A673 (cell line): ENCODE measurements around the gene PDGFD. TPM values are rescaled to one million over a fixed set of nuclear protein-coding genes. Genes with fewer than 3 reads are reported as not detected.

Experiments
- BruUV-seq: library from RNA; stranded (reverse); fragments of 400-500 nt; replicated peaks from 2 replicates; lab custom pipeline; 2021; lab: Mats Ljungman, UMichigan
- CTCF ChIA-PET: fragments of 300-600 bp; sonication (Branson Sonifier 250); formaldehyde crosslinking; loops from one replicate; lab custom pipeline; 2022; ENCODE audit warnings: antibody characterized with exemption; lab: Charles Lee
- POLR2A ChIA-PET: fragments of 300-600 bp; sonication (Branson Sonifier 250); formaldehyde crosslinking; loops from one replicate; lab custom pipeline; 2022; ENCODE audit warnings: antibody characterized with exemption; ENCODE audit not compliant: low non-redundant PET; lab: Charles Lee
- DNase-seq: peaks from one replicate; pipeline ENCODE4 v3.0.0-alpha.2; 2015; ENCODE audit warnings: low spot score
- H3K27ac ChIP-seq: fragments of 200-600 bp; sonication (generic); 2 replicates; pipeline ENCODE4 v1.5.1; 2016; ENCODE audit warnings: mixed run types, low read depth, mild to moderate bottlenecking, mixed read lengths, antibody characterized with exemption, low read length; ENCODE audit not compliant: poor library complexity, severe bottlenecking
- H3K27me3 ChIP-seq: fragments of 200-600 bp; sonication (generic); replicated peaks from 2 replicates; pipeline ENCODE4 v1.6.1; 2017; ENCODE audit warnings: mixed run types, low read depth, mild to moderate bottlenecking, mixed read lengths, antibody characterized with exemption, low read length; ENCODE audit not compliant: insufficient read depth, poor library complexity
- H3K36me3 ChIP-seq: fragments of 200-600 bp; sonication (generic); 2 replicates; pipeline ENCODE4 v1.6.1; 2016; ENCODE audit warnings: mixed run types, mild to moderate bottlenecking, mixed read lengths, antibody characterized with exemption, low read length; ENCODE audit not compliant: insufficient read depth, poor library complexity, severe bottlenecking
- H3K4me1 ChIP-seq: fragments of 200-600 bp; sonication (generic); 2 replicates; pipeline ENCODE4 v1.6.1; 2017; ENCODE audit warnings: mixed run types, mild to moderate bottlenecking, mixed read lengths, antibody characterized with exemption, low read length; ENCODE audit not compliant: insufficient read depth, poor library complexity, severe bottlenecking
- H3K4me3 ChIP-seq: fragments of 200-600 bp; sonication (generic); 2 replicates; pipeline ENCODE4 v1.5.1; 2016; ENCODE audit warnings: low read depth, mixed run types, mild to moderate bottlenecking, mixed read lengths, low read length; ENCODE audit not compliant: poor library complexity, severe bottlenecking
- H3K9me3 ChIP-seq: fragments of 200-600 bp; sonication (generic); 2 replicates; pipeline ENCODE4 v1.6.1; 2016; ENCODE audit warnings: mixed run types, low read depth, mild to moderate bottlenecking, mixed read lengths, antibody characterized with exemption, low read length; ENCODE audit not compliant: poor library complexity, severe bottlenecking
- CTCF ChIP-seq: fragments of 300-800, 200-600 bp; sonication (generic); conservative IDR thresholded peaks from 2 replicates; pipeline ENCODE4 v1.5.1; 2017; ENCODE audit warnings: low read depth, mild to moderate bottlenecking, antibody characterized with exemption, low read length, moderate library complexity, mixed read lengths
- EZH2 ChIP-seq: fragments of 200-600 bp; sonication (generic); IDR thresholded peaks from 2 replicates; pipeline ENCODE4 v1.6.1; 2017; ENCODE audit warnings: borderline replicate concordance, low read depth, mild to moderate bottlenecking, mixed read lengths, antibody characterized with exemption, low read length; ENCODE audit not compliant: poor library complexity, severe bottlenecking
- intact Hi-C: fragments of 100-400 bp; cut with micrococcal nuclease; formaldehyde crosslinking; loops from one replicate; pipeline ENCODE4 v1.10.0; 2022; ENCODE audit not compliant: unreplicated experiment
- total RNA-seq: library from RNA; stranded (reverse); gene quantifications from 2 replicates; pipeline ENCODE4 v1.2.3, GENCODE V29; 2021

Gene PDGFD
- total RNA-seq, 1 experiment from 2014 or later = 6.1 TPM

GRCh38 chr11:103980108-103980507 is 183.8 kb downstream of the PDGFD start:
- Histone ChIP-seq H3K27me3 (no peaks in the 10 kb centered on the region), H3K4me3 (no peak overlapping the region), H3K4me1 (no peaks in the 10 kb centered on the region), H3K36me3 (no peaks in the 10 kb centered on the region), H3K27ac (no peak overlapping the region), H3K9me3 (no peaks in the 10 kb centered on the region)
- ChIA-PET POLR2A (no interaction called here), CTCF (no interaction called here)
- DNase-seq = no peak
- TF ChIP-seq CTCF = no peak
- TF ChIP-seq EZH2 = no peak
- no TSS peak for BruUV-seq
- intact Hi-C loops = no loop called here

GRCh38 chr11:103978616-103979595 is 185.0 kb downstream of the PDGFD start:
- Histone ChIP-seq H3K9me3 (no peaks in the 10 kb centered on the region), H3K4me3 (no peak overlapping the region), H3K36me3 (no peaks in the 10 kb centered on the region), H3K4me1 (no peaks in the 10 kb centered on the region), H3K27ac (no peak overlapping the region), H3K27me3 (no peaks in the 10 kb centered on the region)
- DNase-seq = no peak
- POLR2A ChIA-PET = no interaction called here
- CTCF ChIA-PET = no interaction called here
- intact Hi-C loops = no loop called here
- TF ChIP-seq CTCF (no peak), EZH2 (no peak)
- no TSS peak for BruUV-seq

- no peaks in the 10 kb centered on the region for H3K4me1 ChIP-seq
- intact Hi-C loops = no loop called here
- no peak overlapping the region for H3K27ac ChIP-seq
- no peak for TF ChIP-seq EZH2
- TF ChIP-seq CTCF = no peak
- H3K27me3 ChIP-seq = no peaks in the 10 kb centered on the region
- no peaks in the 10 kb centered on the region for H3K9me3 ChIP-seq
- no peak for DNase-seq
- no peak overlapping the region for H3K4me3 ChIP-seq
- ChIA-PET CTCF (no interaction called here), POLR2A (no interaction called here)
- no TSS peak for BruUV-seq
- no peaks in the 10 kb centered on the region for H3K36me3 ChIP-seq
Observed at GRCh38 chr11:103972013-103972412, 191.9 kb downstream of the PDGFD start.
